ENCODE measurements around the gene RBMS1.

Gene RBMS1

GRCh38 chr2:160308476-160308875 lies 185.1 kb downstream of the RBMS1 start:
- Histone ChIP-seq H3K4me3 (IDR thresholded peaks at IDR 0.05; ENCODE audit: insufficient read depth, low read depth, low read length) (no peak overlapping the region), H3K4me1 (ENCODE audit: low read depth, poor library complexity, severe bottlenecking) (peaks cover 9% of the 10 kb centered on the region), H3K27ac (no peak overlapping the region), H3K36me3 (ENCODE audit: insufficient read depth) (no peaks in the 10 kb centered on the region), H3K79me2 (ENCODE audit: insufficient read depth, low read depth) (no peaks in the 10 kb centered on the region), H3K9ac (no peak overlapping the region), H3K4me2 (no peak overlapping the region), H4K20me1 (ENCODE audit: insufficient read depth) (no peaks in the 10 kb centered on the region), H2AFZ (ENCODE audit: low read depth) (no peak overlapping the region), H3K27me3 (ENCODE audit: insufficient read depth, low read depth) (no peaks in the 10 kb centered on the region)
- no peak for TF ChIP-seq CTCF (conservative IDR thresholded peaks at IDR 0.05; ENCODE audit: low read depth, low read length)

GRCh38 chr2:160306985-160307384 lies 186.6 kb downstream of the RBMS1 start:
- TF ChIP-seq CTCF (conservative IDR thresholded peaks at IDR 0.05; ENCODE audit: low read depth, low read length) = no peak
- Histone ChIP-seq H3K27ac (no peak overlapping the region), H2AFZ (ENCODE audit: low read depth) (no peak overlapping the region), H3K36me3 (ENCODE audit: insufficient read depth) (no peaks in the 10 kb centered on the region), H4K20me1 (ENCODE audit: insufficient read depth) (no peaks in the 10 kb centered on the region), H3K4me1 (ENCODE audit: low read depth, poor library complexity, severe bottlenecking) (peaks cover 12% of the 10 kb centered on the region), H3K4me2 (no peak overlapping the region), H3K9ac (no peak overlapping the region), H3K27me3 (ENCODE audit: insufficient read depth, low read depth) (no peaks in the 10 kb centered on the region), H3K4me3 (IDR thresholded peaks at IDR 0.05; ENCODE audit: insufficient read depth, low read depth, low read length) (no peak overlapping the region), H3K79me2 (ENCODE audit: insufficient read depth, low read depth) (no peaks in the 10 kb centered on the region)

GRCh38 chr2:160305081-160305750 lies 188.4 kb downstream of the RBMS1 start:
- no peaks in the 10 kb centered on the region for H3K36me3 ChIP-seq (ENCODE audit: insufficient read depth)

DNA sequence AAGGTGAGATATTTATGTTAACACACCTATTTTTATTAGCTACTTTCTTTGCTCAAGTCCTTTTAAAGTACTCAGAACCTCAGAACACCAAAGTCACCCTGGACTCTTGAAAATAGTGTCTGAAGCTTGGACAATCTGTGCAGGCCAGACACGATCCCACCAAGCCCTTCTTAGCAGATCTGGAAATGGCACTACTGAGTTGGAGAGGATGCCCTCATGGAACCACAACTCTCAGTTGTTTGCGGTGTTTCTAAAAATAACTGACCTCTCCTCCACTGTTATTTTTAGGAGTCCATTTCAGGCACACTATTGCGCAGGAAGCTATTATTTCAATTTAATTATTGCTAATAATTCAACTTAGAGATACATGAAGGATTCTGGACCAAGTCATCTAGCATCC lies 190.1 kb downstream of the RBMS1 start:
- Histone ChIP-seq H3K4me3 (IDR thresholded peaks at IDR 0.05; ENCODE audit: insufficient read depth, low read depth, low read length) (no peak overlapping the region), H3K4me1 (ENCODE audit: low read depth, poor library complexity, severe bottlenecking) (peaks cover 12% of the 10 kb centered on the region), H3K9ac (no peak overlapping the region), H3K27me3 (ENCODE audit: insufficient read depth, low read depth) (no peaks in the 10 kb centered on the region), H4K20me1 (ENCODE audit: insufficient read depth) (no peaks in the 10 kb centered on the region), H3K4me2 (no peak overlapping the region), H3K36me3 (ENCODE audit: insufficient read depth) (no peaks in the 10 kb centered on the region), H2AFZ (ENCODE audit: low read depth) (no peak overlapping the region), H3K27ac (no peak overlapping the region), H3K79me2 (ENCODE audit: insufficient read depth, low read depth) (no peaks in the 10 kb centered on the region)
- no peak for TF ChIP-seq CTCF (conservative IDR thresholded peaks at IDR 0.05; ENCODE audit: low read depth, low read length)

More at GRCh38 chr2:160305081-160305750, 188.4 kb downstream of the RBMS1 start:
- no peak overlapping the region for H3K4me2 ChIP-seq
- no peak overlapping the region for H2AFZ ChIP-seq (ENCODE audit: low read depth)
- no peaks in the 10 kb centered on the region for H4K20me1 ChIP-seq (ENCODE audit: insufficient read depth)
- H3K27ac ChIP-seq = no peak overlapping the region
- no peaks in the 10 kb centered on the region for H3K79me2 ChIP-seq (ENCODE audit: insufficient read depth, low read depth)
- H3K4me1 ChIP-seq (ENCODE audit: low read depth, poor library complexity, severe bottlenecking) = peaks cover 12% of the 10 kb centered on the region
- no peak overlapping the region for H3K4me3 ChIP-seq (IDR thresholded peaks at IDR 0.05; ENCODE audit: insufficient read depth, low read depth, low read length)
- TF ChIP-seq CTCF (conservative IDR thresholded peaks at IDR 0.05; ENCODE audit: low read depth, low read length) = no peak
- H3K9ac ChIP-seq = no peak overlapping the region
- H3K27me3 ChIP-seq (ENCODE audit: insufficient read depth, low read depth) = no peaks in the 10 kb centered on the region
